LNCAP (cell line): ENCODE data around the gene RBM44.

Source experiments
- TF ChIP-seq, protein P1 (sequence below): fragments of 450-650 bp; IDR thresholded peaks from 2 replicates; pipeline ENCODE4 v1.5.1; 2017; ENCODE audit warnings: mild to moderate bottlenecking

RBM44 gene, protein sequence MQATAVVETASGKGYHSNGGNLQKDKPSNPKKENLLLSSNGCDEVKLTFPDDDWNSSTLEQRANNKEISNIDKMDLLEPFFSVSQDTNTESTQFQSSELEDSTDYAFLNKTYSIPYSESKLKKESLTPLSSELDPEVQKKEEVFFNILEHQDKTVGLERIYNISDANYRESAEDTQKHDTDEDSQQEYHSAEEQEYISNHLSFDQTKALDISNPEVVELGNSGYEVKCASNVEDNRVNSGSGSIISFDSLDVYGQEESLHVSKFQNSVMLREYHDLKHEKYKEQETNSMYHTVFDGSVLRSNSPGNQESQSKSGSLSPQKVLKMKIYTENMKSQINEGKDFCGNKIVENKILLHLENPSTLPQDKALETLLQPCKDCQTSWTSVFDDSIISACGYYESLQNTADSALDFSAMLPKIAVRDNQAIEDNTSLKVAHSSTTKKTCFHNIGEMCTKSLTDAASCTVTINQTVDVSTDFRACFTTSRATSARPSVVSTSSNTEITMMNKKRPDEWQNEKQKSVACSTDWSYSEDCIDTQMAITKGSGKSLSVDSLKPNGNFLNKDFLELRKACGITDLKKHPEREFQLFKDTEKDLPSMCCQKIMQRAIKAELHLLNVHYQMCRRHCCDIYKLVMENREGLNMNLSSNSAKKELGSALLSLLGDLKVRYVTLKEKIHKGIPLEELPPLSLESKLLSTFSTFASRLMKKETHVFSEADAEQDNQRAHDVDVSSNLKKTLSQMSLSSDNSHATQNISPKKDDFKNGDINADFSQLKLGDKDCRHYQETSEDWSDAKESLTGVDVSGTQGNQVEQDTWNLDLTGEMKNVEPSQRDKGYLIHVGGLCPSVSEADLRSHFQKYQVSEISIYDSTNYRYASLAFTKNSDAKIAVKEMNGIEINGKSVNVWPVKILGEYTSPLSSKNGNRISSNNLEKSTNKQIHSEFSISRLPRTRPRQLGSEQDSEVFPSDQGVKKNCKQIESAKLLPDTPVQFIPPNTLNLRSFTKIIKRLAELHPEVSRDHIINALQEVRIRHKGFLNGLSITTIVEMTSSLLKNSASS

DNA sequence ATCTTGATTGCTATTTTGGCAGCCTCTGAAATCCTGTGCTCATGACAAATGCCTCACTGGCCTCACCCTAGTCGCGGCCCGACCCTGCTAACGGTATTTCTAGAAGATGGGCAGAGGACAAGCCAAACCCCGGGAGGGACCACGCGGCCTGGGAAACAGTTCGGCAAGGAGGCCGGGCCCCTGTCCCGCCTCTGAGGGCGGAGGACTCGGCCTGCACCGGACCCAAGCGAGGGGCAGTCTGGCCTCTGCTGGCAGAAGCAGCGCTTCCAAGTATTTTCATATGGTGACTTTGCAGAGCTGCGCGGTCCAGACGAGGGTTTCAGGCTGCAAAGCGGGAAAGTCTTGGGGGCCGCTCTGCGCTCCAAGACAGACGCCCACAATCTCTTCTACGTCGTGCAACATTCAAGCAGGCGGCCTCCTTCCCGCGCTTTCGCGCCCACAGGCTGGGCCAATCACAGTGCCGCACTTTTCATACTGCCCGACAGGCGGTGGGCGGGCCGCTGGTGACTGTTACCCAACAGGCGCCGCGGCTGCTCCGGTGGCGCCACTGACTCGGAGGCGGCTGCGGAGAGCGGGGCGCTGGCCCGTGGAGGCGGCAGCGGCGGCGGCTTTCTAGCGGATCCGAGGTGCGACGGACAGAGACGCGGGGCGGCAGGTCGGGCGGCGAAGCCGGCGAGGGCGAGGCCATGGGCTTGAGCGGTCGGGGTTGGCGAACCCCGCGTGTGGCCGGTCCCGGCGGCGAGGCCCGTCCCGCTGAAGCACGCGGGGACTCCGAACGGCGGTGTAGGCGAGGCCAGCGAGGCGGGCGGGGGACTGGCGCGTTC is at the start of gene RBM44:
RBM44 (plus strand) TSS at position 544 of the 824 bp plus-strand sequence. CDS start 14,831 bp downstream, outside the sequence.
- TF ChIP-seq, protein P1, sequence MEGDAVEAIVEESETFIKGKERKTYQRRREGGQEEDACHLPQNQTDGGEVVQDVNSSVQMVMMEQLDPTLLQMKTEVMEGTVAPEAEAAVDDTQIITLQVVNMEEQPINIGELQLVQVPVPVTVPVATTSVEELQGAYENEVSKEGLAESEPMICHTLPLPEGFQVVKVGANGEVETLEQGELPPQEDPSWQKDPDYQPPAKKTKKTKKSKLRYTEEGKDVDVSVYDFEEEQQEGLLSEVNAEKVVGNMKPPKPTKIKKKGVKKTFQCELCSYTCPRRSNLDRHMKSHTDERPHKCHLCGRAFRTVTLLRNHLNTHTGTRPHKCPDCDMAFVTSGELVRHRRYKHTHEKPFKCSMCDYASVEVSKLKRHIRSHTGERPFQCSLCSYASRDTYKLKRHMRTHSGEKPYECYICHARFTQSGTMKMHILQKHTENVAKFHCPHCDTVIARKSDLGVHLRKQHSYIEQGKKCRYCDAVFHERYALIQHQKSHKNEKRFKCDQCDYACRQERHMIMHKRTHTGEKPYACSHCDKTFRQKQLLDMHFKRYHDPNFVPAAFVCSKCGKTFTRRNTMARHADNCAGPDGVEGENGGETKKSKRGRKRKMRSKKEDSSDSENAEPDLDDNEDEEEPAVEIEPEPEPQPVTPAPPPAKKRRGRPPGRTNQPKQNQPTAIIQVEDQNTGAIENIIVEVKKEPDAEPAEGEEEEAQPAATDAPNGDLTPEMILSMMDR = no peak

DNA sequence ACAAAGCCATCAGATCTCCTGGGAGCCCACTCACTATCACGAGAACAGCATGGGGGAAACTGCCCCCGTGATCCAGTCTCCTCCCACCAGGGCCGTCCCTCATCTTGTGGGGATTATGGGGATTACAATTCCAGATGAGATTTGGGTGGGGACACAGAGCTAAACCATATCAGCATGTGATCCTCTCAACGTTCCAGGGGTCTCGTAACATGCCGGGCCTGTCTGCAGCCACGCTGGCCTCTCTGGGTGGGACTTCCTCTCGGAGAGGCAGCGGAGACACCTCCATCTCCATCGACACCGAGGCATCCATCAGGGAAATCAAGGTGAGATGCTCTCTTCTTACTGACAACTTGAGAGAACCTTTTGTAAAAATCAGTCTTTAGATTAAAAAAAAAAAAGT is 49.6 kb upstream of the RBM44 start:
- TF ChIP-seq, protein P1 = no peak

DNA sequence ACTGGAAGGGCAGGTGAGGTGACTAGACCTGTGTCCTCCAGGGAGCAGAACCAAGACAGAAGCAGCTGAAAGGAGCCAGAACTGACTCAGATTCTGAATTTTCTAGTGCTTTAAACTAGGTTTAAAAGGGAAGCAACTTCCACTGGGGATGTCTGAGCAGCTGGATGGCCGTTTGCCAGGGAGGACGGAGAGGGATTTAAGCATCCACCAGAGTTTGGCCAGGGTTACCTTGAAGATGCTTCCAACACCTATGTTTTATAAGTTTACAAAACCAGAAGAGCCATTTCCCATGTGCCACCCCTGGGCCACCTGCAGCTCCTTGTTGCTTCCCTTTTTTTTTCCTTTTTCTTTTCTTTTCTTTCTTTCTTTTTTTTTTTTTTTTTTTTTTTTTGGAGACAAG is 48.6 kb upstream of the RBM44 start:
- TF ChIP-seq, protein P1 = no peak

DNA sequence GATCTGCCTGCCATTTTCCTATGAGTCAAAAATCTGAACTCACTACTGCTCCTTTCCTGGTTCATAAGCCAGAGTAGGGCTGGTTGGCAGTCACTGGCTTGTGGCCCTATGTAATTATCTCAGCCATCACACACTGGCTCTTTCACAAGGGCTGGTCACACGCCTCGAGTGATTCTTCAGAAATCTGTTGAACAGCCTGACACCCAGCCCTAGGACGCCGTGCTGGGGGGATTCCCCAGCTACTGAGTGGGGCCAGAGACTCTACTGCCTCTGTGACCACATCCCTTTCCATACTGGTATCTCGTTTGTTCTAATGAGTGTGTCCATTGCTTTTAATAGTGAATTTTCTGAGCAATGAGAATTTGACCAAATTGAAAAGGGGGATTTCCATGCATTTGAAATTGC is 45.8 kb upstream of the RBM44 start:
- TF ChIP-seq, protein P1 = no peak

DNA sequence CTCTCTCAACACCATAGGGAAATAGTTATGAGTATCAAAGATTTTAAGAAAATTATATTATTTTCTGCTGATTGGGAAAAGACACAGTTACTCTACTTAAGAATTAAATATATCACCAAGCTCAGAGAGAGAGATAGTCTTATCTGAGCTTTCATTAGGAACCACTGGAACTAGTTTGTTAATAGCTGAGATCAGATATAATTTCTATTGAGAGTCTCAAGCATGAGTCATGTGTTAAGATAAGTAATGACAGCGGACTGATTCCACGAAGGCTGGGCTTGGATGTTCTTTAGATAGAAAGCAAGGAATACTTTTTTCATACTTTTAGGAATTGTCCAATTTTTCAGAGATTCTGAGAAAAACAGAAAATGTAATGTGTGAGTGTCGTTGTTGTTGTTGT is 44.4 kb upstream of the RBM44 start:
- TF ChIP-seq, protein P1 = no peak

DNA sequence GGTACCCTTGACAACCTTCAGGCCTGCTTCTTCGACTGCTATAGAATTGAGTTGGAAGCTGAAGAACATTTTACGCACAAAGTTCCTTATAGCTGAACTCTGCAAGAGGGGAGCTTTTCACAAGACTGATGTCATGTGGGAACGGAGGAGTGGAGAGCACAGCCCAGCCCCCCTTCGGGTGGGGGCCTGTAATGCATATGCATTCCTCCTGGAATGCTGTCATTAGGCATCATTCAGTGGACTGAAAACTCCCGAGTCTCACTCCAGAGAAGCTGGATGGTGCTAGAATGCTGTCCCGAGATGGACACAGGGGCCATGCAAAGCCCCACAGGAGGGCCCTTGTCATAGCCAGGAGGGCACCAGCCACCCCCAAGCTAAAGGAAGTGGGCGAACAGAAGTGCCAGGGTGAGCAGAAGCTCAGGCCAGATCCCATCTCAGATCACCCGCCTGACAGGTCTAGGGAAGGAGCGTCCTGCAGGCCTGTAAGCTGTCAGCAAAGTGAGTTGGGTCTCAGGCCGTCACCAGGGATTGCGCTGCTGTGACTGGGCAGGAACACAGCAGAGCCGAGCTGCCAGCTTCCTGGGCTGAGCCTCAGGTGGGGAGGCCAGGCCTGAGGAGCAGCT is 43.8 kb upstream of the RBM44 start:
- TF ChIP-seq, protein P1 = no peak
